D721Med (cell line): ENCODE measurements around the gene GASK1A.

Experiments used
- DNase-seq: peaks from one replicate; pipeline ENCODE4 v3.0.0; 2011; ENCODE audit warnings: low spot score; ENCODE audit not compliant: insufficient read length
- FAIRE-seq: peaks from 2 replicates; lab custom pipeline; 2011; peaks lifted over from hg19 to GRCh38; lab: Jason Lieb, UNC
- TF ChIP-seq, protein P1 (sequence below): IDR thresholded peaks from 2 replicates; pipeline ENCODE4 v1.5.1; 2012; ENCODE audit warnings: mild to moderate bottlenecking, control low read depth; ENCODE audit not compliant: insufficient read depth; ENCODE audit errors: missing control alignments

The GASK1A gene

GRCh38 chr3:43034911-43035310 is 55.8 kb downstream of the GASK1A start:
- FAIRE-seq: no peak
- DNase-seq: no peak
- TF ChIP-seq, protein P1, sequence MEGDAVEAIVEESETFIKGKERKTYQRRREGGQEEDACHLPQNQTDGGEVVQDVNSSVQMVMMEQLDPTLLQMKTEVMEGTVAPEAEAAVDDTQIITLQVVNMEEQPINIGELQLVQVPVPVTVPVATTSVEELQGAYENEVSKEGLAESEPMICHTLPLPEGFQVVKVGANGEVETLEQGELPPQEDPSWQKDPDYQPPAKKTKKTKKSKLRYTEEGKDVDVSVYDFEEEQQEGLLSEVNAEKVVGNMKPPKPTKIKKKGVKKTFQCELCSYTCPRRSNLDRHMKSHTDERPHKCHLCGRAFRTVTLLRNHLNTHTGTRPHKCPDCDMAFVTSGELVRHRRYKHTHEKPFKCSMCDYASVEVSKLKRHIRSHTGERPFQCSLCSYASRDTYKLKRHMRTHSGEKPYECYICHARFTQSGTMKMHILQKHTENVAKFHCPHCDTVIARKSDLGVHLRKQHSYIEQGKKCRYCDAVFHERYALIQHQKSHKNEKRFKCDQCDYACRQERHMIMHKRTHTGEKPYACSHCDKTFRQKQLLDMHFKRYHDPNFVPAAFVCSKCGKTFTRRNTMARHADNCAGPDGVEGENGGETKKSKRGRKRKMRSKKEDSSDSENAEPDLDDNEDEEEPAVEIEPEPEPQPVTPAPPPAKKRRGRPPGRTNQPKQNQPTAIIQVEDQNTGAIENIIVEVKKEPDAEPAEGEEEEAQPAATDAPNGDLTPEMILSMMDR: no peak

DNA sequence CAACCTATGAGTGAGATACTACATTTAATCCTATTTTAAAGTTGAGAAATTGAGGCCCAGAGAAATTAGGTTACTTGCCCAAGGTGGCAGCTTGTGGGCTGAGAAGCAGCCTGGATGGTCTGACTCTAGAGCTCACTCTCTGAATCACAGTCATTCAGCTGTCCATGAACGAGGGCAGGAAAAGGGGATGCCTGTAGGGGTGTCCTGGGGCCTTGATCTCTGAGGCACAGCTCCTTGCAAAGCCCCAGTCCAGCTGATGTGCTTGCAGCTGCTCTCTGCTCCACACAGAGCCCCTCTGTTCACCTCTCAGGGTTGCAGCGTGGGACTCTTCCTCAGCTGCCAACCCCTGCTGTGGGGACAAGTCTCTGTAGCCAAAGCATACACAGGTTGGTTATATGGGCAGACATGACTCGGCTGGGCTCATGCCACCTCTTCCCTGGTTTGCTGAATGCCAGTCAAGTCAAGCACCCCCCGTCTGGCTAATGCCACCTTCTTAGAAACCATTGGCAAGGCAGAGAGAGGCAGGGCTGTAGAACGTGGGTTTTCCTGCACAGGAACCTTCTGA is 56.8 kb downstream of the GASK1A start:
- TF ChIP-seq, protein P1: no peak
- no peak for DNase-seq
- no peak for FAIRE-seq

DNA sequence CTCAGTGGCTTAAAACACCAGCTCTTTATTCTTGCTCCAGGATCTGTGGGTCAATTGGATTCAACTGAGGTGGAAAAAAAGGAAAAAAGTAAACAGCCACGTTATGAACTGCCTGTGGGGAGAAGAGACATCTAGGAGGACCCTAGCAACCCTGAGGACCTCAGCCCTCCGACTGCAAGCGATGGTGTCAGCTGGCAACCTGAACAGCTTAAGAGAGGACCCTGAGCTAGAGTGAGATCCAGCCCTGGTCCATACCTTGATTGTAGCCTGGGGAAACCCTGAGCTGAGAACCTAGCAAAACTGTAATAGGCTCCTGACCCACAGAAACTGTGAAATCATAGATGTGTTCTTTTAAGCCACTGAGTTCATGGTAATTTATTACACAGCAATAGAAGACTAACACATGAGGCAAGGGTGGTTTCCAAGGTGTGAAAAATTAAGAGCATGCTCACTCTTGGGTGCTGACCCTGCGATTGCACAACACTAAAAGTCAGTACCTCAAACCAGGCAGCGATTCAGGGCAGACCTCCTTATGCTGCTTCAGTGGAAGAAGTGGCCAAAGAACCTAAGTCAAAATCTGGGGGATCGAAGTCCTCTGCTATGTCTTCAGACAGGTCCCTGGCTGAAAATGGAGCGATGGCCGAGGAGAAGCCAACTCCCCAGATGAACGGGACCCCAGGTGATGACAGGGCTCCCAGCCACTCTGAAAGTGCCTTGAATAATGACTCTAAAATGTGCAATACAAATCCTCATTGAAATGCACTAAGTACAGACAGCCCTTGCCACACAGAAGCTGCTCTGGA is 57.7 kb downstream of the GASK1A start:
- no peak for FAIRE-seq
- DNase-seq: no peak
- TF ChIP-seq, protein P1: no peak

DNA sequence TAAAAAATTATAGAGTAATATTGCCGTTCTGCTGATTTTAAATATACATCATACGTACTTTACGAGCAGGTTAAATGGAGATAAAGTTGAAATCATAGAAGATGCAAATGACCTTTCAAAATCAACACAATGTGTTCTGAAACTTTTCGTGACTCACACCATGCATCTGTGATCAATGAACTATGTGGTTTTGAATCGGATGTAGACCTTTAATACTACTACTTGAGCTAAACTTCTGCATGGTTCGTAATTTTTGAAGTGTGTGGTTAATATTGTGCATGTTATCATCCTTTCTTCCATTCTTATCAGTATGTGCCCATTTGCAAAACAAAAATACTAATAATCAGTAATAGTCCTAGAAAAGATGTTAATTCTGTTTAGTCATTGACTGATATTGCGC is 58.9 kb downstream of the GASK1A start:
- DNase-seq (no peak), FAIRE-seq (no peak)
- TF ChIP-seq, protein P1: no peak

- TF ChIP-seq, protein P1: no peak
- DNase-seq (no peak), FAIRE-seq (no peak)
These were observed 62.4 kb downstream of the GASK1A start for GRCh38 chr3:43041517-43041916.

- no peak for DNase-seq
- no peak for FAIRE-seq
- TF ChIP-seq, protein P1: no peak
These were observed 64.1 kb downstream of the GASK1A start for GRCh38 chr3:43043071-43043766.
